Endothelial cell of umbilical vein (primary cell): Measurements from ENCODE around the gene ADAP1. TPM values are rescaled to one million over a fixed set of nuclear protein-coding genes. Genes with fewer than 3 reads are reported as not detected.

Source experiments
- BruUV-seq: library from RNA; stranded (reverse); fragments of 400-500 nt; replicated peaks from 2 replicates; lab custom pipeline; 2021; lab: Mats Ljungman, UMichigan
- CTCF ChIA-PET: fragments of 300-600, 350-600 bp; sonication (Branson Sonifier 250); formaldehyde crosslinking; loops from one replicate; lab custom pipeline; 2021; ENCODE audit warnings: antibody characterized with exemption, inconsistent platforms; lab: Charles Lee
- POLR2A ChIA-PET: fragments of 300-600, 350-600 bp; sonication (Branson Sonifier 250); formaldehyde crosslinking; loops from one replicate; lab custom pipeline; 2021; ENCODE audit warnings: antibody characterized with exemption, inconsistent platforms; lab: Charles Lee
- DNase-seq: peaks from one replicate; pipeline ENCODE4 v3.0.0-alpha.2; 2011; ENCODE audit warnings: low read depth, low spot score
- FAIRE-seq: peaks from 2 replicates; lab custom pipeline; 2011; peaks lifted over from hg19 to GRCh38; lab: Jason Lieb, UNC
- H2AFZ ChIP-seq: 2 replicates; pipeline ENCODE4 v1.6.0; 2012; ENCODE audit warnings: low read depth, low read length, control low read depth, inconsistent platforms
- H3K27ac ChIP-seq: 2 replicates; pipeline ENCODE4 v1.5.1; 2011; ENCODE audit warnings: low read depth, mild to moderate bottlenecking, control low read depth, low read length, moderate library complexity; ENCODE audit not compliant: insufficient read depth
- H3K27me3 ChIP-seq, 2 experiments: 2 replicates each; pipeline versions ENCODE4 v1.6.0 to v1.6.1; 2011; ENCODE audit warnings: low read length in 2 of 2, mixed read lengths in 1 of 2; ENCODE audit not compliant: control insufficient read depth in 2 of 2, insufficient read depth in 2 of 2
- H3K36me3 ChIP-seq, 2 experiments: 2 replicates in 1 of 2; 3 replicates in 1 of 2; pipeline ENCODE4 v1.5.1; 2011; ENCODE audit warnings: low read length in 2 of 2, mild to moderate bottlenecking in 1 of 2, moderate library complexity in 1 of 2; ENCODE audit not compliant: control insufficient read depth in 2 of 2, insufficient read depth in 2 of 2; ENCODE audit errors: extremely low read depth in 1 of 2
- H3K4me1 ChIP-seq: 3 replicates; pipeline ENCODE4 v1.5.1; 2011; ENCODE audit warnings: mild to moderate bottlenecking, low read length; ENCODE audit not compliant: control insufficient read depth, insufficient read depth; ENCODE audit errors: extremely low read depth
- H3K4me2 ChIP-seq: 2 replicates; pipeline ENCODE4 v1.6.1; 2011; ENCODE audit warnings: low read length, control low read depth, mixed read lengths; ENCODE audit not compliant: insufficient read depth
- H3K4me3 ChIP-seq, 3 experiments: fragments of 200-600 bp in 1 of 3; sonication (generic), shearing (Covaris generic) in 1 of 3; replicated peaks in 1 of 3; 2 replicates each; pipeline ENCODE4 v1.5.1; 2011 to 2016; ENCODE audit warnings: control low read depth in 3 of 3, low read length in 3 of 3, mild to moderate bottlenecking in 2 of 3, inconsistent platforms in 1 of 3, low read depth in 1 of 3, moderate library complexity in 1 of 3; ENCODE audit not compliant: insufficient read depth in 1 of 3
- H3K79me2 ChIP-seq: 2 replicates; pipeline ENCODE4 v1.6.0; 2012; ENCODE audit warnings: low read length, inconsistent platforms; ENCODE audit not compliant: control insufficient read depth, insufficient read depth
- H3K9ac ChIP-seq: replicated peaks from 2 replicates; pipeline ENCODE3; 2011; ENCODE audit warnings: low read length, control low read depth; ENCODE audit not compliant: insufficient read depth; ENCODE audit errors: extremely low read depth
- H3K9me1 ChIP-seq: replicated peaks from 3 replicates; pipeline ENCODE4 v1.6.0; 2011; ENCODE audit warnings: mild to moderate bottlenecking, low read length; ENCODE audit not compliant: control insufficient read depth, insufficient read depth; ENCODE audit errors: extremely low read depth
- H3K9me3 ChIP-seq: replicated peaks from 2 replicates; pipeline ENCODE4 v1.5.1; 2012; ENCODE audit warnings: low read length, inconsistent platforms; ENCODE audit not compliant: control insufficient read depth, insufficient read depth
- H4K20me1 ChIP-seq: replicated peaks from 2 replicates; pipeline ENCODE3; 2011; ENCODE audit warnings: mild to moderate bottlenecking, low read length; ENCODE audit not compliant: control insufficient read depth, insufficient read depth; ENCODE audit errors: extremely low read depth
- EZH2 ChIP-seq: IDR thresholded peaks from 2 replicates; pipeline ENCODE4 v1.6.1; 2012; ENCODE audit warnings: borderline replicate concordance, low read depth, mild to moderate bottlenecking, moderate library complexity, low read length, inconsistent platforms; ENCODE audit not compliant: severe bottlenecking
- JUN ChIP-seq: IDR thresholded peaks from 2 replicates; pipeline ENCODE4 v1.6.1; 2011; ENCODE audit warnings: borderline replicate concordance, low read depth; ENCODE audit not compliant: insufficient read length, insufficient read depth
- MAX ChIP-seq: IDR thresholded peaks from 2 replicates; pipeline ENCODE4 v1.6.1; 2011; ENCODE audit not compliant: insufficient read depth, insufficient read length
- MYC ChIP-seq: IDR thresholded peaks from one replicate; pipeline ENCODE4 v1.6.1; 2011; ENCODE audit warnings: mild to moderate bottlenecking, low read depth, low read length
- POLR2AphosphoS5 ChIP-seq: IDR thresholded peaks from 2 replicates; pipeline ENCODE4 v1.6.1; 2012; ENCODE audit warnings: low read depth, mild to moderate bottlenecking, control low read depth, low read length, moderate library complexity; ENCODE audit not compliant: insufficient read depth
- dilution Hi-C: fragments of 300-500 bp; cut with MboI; formaldehyde crosslinking; loops from one replicate; pipeline ENCODE4 v1.15.0; 2019; ENCODE audit warnings: low sequenced_read_pairs; ENCODE audit not compliant: extremely low pct_ligation_motif_present
- intact Hi-C: fragments of 100-400 bp; cut with micrococcal nuclease; formaldehyde crosslinking; loops from one replicate; pipeline ENCODE4 v1.10.0; 2022
- polyA plus RNA-seq, 4 experiments: library from polyadenylated mRNA; depleted of rRNA in 3 of 4; stranded (reverse) in 3 of 4; unstranded in 1 of 4; fragments of >200 nt; gene quantifications; 2 replicates each; pipeline versions ENCODE4 v1.2.1 to v1.2.3, GENCODE V29; 2011 to 2012; ENCODE audit warnings: missing spikeins in 1 of 4
- total RNA-seq: library from RNA; stranded (reverse); gene quantifications from 2 replicates; pipeline ENCODE4 v1.2.3, GENCODE V29; 2021

Gene ADAP1
- total and polyA plus RNA-seq, 2 donors (not counting 3 experiments of a cell fraction or from before 2014, with no cell fraction given) = 0.49 to 0.58 TPM

DNA sequence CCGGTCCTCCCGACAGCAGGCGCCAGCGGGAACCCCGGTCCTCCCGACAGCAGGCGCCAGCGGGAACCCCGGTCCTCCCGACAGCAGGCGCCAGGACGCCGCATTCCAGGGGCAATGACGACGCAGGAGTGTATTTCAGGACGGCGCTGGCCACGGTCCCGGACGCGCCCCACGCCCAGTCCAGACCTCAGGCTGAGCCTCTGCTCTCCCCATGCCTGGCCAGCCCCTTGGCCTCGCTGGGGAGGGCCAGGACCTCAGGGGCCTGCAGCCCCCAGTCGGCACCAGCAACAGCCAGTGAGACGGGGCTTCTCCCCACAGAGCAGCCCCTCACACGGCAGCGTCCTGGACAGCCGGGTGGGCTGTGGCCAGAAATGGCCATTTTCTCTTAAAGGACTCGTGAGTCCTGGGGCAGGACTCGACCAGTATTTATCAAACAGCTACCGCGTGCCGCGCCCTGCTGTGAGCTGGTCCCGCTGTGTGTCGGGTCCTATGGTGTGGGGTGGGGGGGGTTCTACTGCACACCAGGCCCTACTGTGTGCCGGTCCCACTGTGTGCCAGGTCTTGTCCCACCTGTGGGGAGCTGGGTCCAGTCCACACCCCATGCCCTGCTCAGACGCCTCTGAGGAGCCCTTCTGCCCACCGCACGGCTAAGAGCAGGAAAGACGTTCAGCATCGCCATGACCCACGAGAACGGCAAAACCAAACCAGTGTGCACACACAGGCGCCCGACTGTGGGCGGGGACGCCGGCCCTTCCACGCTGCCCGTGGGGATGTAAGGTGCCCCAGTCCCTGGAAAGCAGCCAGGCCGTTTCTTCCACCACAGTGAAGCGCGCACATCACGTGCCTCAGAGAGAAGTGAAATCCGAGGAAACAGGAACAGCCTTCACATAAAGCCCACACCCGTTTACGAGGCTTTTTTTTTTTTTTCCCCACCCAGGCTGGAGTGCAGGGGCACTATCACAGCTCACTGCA is 44.8 kb downstream of the ADAP1 start:
- BruUV-seq = no TSS peak
- Histone ChIP-seq H3K36me3 (no peaks in the 10 kb centered on the region), H3K9me1 (no peaks in the 10 kb centered on the region), H3K4me2 (no peak overlapping the region), H3K27ac (no peak overlapping the region), H3K79me2 (no peaks in the 10 kb centered on the region), H3K4me1 (no peaks in the 10 kb centered on the region), H4K20me1 (no peaks in the 10 kb centered on the region), H3K27me3 (peaks cover 6 to 9% of the 10 kb centered on the region in 2 experiments), H2AFZ (no peak overlapping the region), H3K9ac (no peak overlapping the region), H3K4me3 (no peak overlapping the region), H3K9me3 (no peaks in the 10 kb centered on the region)
- dilution Hi-C loops (no loop called here), intact Hi-C loops (loop anchor here (2.0 to 5.0 kb wide), 3 partner anchors 45 to 267 kb away; partner anchors contain the start of gene ADAP1)
- CTCF ChIA-PET = interaction anchor here (1.0 to 1.2 kb wide), 4 partner anchors 43 to 156 kb away, joined by 3 to 5 read pairs (median 4); partner anchors contain the start of gene COX19
- TF ChIP-seq MAX (no peak), POLR2AphosphoS5 (no peak), JUN (no peak), MYC (no peak), EZH2 (peak; percentile 47)
- POLR2A ChIA-PET = no interaction called here
- no peak for FAIRE-seq
- DNase-seq = no peak
